Mesodermal cell (in vitro differentiated cells): Measurements from ENCODE around the gene TAF12.
"Not testable (repeated sequence)": the region's sequence is repeated elsewhere in the genome, so short reads cannot be mapped to it uniquely, and the experiment has no call there.

Source experiments
- H3K27ac ChIP-seq: 2 replicates; pipeline ENCODE4 v1.7.0; 2013; ENCODE audit warnings: mild to moderate bottlenecking, low read depth, low read length, moderate library complexity; ENCODE audit not compliant: severe bottlenecking
- H3K36me3 ChIP-seq: 2 replicates; pipeline ENCODE4 v1.7.1; 2013; ENCODE audit warnings: mild to moderate bottlenecking, low read length, moderate library complexity; ENCODE audit not compliant: control insufficient read depth, insufficient read depth
- H3K4me1 ChIP-seq: one replicate; pipeline ENCODE4 v1.7.1; 2013; ENCODE audit warnings: mild to moderate bottlenecking, low read length; ENCODE audit not compliant: insufficient read depth, control insufficient read depth, poor library complexity, severe bottlenecking
- H3K4me3 ChIP-seq: 2 replicates; pipeline ENCODE4 v1.7.0; 2013; ENCODE audit warnings: low read length, control low read depth, mild to moderate bottlenecking; ENCODE audit not compliant: insufficient read depth, poor library complexity, severe bottlenecking; ENCODE audit errors: extremely low read depth
- H3K9me3 ChIP-seq: 2 replicates; pipeline ENCODE4 v1.7.1; 2013; ENCODE audit warnings: mild to moderate bottlenecking, low read length, moderate library complexity; ENCODE audit not compliant: control insufficient read depth
- WGBS, 2 experiments: methylation state at CpG; one replicate each; pipeline ENCODE4 v1.1.5; 2013; ENCODE audit warnings: missing lambda C conversion rate in 2 of 2; ENCODE audit not compliant: insufficient coverage in 2 of 2; 5-methylcytosine and 5-hydroxymethylcytosine counted together

TAF12 gene

GRCh38 chr1:28666806-28667205 lies 23.9 kb upstream of the TAF12 start:
- H3K9me3 ChIP-seq: no peaks in the 10 kb centered on the region
- 93% methylated on average over 11 of the region's 12 CpGs; no CpG with 5 or more reads in 1 of the 2 experiments for WGBS, 2 experiments
- H3K36me3 ChIP-seq: no peaks in the 10 kb centered on the region
- no peak overlapping the region for H3K4me3 ChIP-seq
- no peak overlapping the region for H3K27ac ChIP-seq
- peaks cover 4% of the 10 kb centered on the region for H3K4me1 ChIP-seq

- Histone ChIP-seq H3K4me3 (no peak overlapping the region), H3K27ac (peak overlapping the region; percentile 10), H3K36me3 (no peaks in the 10 kb centered on the region), H3K9me3 (no peaks in the 10 kb centered on the region), H3K4me1 (peaks cover 4% of the 10 kb centered on the region)
- 81 to 87% methylated on average over 3 to 4 of the region's 7 CpGs for WGBS, 2 experiments
These were observed 21.1 kb upstream of the TAF12 start for GRCh38 chr1:28663871-28664470.

DNA sequence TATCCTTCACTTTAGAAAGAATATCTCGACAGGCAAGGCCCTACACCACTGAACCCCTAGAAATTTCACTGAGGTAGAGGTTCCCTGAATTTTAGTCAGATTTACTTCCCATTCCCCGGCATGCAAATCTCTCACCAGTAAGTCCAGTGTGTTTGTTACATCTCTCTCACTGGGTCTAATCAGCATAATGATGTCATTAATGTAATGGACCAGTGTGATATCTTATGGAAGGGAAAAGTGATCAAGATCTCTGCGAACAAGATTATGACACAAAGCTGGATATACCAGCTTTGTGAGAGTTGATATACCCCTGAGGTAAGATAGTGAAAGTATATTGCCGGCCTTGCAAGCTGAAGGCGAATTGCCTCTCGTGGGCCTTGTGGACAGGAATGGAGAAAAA lies 13.5 kb upstream of the TAF12 start:
- 92 to 94% methylated on average over 4 to 5 of the region's 6 CpGs for WGBS, 2 experiments
- H3K4me3 ChIP-seq: no peak overlapping the region
- no peaks in the 10 kb centered on the region for H3K9me3 ChIP-seq
- H3K36me3 ChIP-seq: no peaks in the 10 kb centered on the region
- no peaks in the 10 kb centered on the region for H3K4me1 ChIP-seq
- no peak overlapping the region for H3K27ac ChIP-seq

DNA sequence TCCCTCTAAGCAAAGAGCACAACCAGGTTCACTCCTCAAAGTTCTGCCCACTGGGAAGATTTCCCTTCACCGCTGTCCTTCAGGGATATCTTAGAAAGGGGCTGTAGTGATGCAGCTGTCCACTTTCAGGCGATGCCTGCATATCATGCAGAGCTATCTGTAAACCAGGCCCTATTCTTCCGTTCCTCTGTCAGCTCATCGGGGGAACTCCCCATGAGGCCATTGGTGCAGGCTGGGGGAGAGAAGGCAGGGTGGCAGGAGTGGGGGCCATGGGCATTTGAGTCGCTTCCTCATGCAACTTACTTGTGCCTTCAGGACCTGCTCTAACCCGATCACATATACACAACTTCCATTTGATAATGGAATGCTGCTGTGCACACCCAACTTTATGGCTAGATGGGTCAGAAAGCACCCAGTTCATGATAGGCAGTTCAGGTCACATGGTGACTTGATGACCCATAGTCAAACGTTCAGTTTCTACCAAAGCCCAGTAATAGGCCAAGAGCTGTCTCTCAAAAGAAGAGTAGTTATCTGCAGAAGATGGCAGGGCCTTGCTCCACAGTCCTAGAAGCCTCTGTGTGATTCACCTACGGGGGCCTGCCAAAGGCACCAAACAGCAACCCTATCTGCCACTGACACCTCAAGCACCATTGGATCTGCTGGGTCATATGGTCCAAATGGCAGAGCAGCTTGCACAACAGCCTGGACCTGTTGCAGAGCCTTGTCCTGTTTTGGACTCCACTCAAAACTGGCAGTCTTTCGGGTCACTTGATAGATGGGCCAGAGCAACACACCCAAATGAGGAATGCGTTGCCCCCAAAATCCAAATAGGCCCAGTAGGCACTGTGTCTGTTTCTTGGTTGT lies 12.8 kb upstream of the TAF12 start:
- not testable (repeated sequence) for H3K27ac ChIP-seq, H3K4me3 ChIP-seq, H3K9me3 ChIP-seq, H3K4me1 ChIP-seq, H3K36me3 ChIP-seq
- whole genome bisulfite sequencing, 2 experiments: 91 to 94% methylated on average over 6 to 8 of the region's 10 CpGs

DNA sequence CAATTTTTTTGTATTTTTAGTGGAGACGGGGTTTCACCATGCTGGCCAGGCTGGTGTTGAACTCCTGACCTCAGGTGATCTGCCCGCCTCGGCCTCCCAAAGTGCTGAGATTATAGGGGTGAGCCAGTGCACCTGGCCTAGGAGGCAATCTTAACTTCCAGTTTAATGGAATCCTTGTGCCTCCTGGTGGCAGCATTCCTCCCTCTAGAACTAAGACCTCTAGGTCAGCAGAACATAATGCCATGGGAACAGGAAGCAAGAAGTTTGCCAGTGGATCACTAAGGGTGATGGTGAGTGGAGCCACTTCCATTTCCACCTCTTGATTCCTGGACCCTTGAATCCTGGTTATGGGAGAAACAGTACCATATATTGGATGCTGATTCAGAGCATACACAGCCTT lies 11.0 kb upstream of the TAF12 start:
- not testable (repeated sequence) for H3K36me3 ChIP-seq, H3K4me3 ChIP-seq, H3K27ac ChIP-seq, H3K9me3 ChIP-seq, H3K4me1 ChIP-seq
- 80 to 97% methylated on average over 3 of the region's 3 CpGs for WGBS, 2 experiments

- not testable (repeated sequence) for H3K9me3 ChIP-seq, H3K36me3 ChIP-seq, H3K27ac ChIP-seq, H3K4me3 ChIP-seq, H3K4me1 ChIP-seq
- WGBS, 2 experiments: 85 to 94% methylated on average over 6 to 7 of the region's 13 CpGs
These were observed 10.2 kb upstream of the TAF12 start for GRCh38 chr1:28653063-28653462.

DNA sequence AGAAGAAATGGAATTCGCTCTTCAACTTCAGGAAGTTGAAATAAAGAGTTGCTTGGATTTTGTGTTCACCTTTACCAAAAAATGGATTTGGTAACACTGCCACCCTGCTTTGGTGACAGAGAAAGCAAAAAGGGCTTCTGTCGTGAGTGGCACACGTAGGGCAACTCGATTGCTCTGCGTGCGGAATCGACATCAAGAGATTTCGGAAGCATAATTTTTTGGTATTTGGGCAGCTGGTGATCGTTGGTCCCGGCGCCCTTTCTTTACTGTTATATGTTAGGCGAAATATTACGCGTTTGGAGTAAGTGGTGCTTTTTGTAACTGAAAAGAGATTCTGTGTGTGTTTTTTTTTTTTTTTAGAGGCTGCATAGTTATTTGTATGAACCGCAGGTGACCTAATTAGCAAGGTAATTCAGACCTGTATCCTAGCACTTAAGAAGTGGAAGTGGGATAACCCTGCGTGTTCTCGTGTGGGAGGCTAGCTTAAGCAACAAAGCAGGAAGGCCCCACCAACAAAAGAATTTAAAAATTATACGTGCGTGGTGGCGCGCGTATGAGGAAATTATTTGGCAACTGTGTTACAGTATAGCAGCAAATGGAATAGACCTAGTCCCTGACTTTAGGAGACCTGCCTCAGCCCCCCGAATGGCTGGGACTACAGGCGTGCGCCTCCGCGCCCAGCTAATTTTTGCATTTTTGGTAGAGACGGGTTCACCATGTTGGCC lies 5.8 kb upstream of the TAF12 start, which contains the start of gene RNU11:
TSS of gene RNU11 (plus strand) at position 127 of the 725 bp plus-strand sequence.
- no peaks in the 10 kb centered on the region for H3K36me3 ChIP-seq
- peaks cover 8% of the 10 kb centered on the region for H3K4me1 ChIP-seq
- H3K9me3 ChIP-seq: no peaks in the 10 kb centered on the region
- H3K27ac ChIP-seq: peak within 1 kb of the TSS; percentile 100
- H3K4me3 ChIP-seq: peak within 1 kb of the TSS; percentile 31
- WGBS, 2 experiments: 8 to 10% methylated on average over 23 of the region's 28 CpGs

DNA sequence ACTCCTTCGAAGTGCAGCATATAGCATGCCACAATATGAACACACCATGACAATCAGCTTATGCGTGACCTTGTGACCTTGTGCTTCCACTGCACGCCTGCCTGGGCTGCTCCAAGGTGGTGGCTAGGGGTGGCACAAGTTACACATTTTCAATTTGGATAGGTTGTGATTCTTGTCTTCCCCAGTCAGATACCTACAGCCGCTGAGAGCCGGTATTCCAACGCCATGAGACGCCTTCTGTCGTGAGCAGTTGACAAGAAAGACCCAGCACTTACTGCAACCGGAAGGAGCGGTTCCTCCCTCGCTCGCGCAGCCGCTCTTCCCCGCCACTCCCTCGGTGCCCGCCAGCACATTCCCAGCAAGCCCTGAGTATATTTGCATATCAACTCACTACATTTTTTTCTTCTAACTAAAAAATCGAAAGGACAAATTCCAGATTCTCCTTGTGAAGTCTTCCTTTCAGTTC lies 5.2 kb upstream of the TAF12 start:
- Histone ChIP-seq H3K27ac (peak overlapping the region; percentile 100), H3K36me3 (no peaks in the 10 kb centered on the region), H3K4me1 (peaks cover 8% of the 10 kb centered on the region), H3K4me3 (peak overlapping the region; percentile 31), H3K9me3 (no peaks in the 10 kb centered on the region)
- WGBS, 2 experiments: 10 to 11% methylated on average over 17 to 18 of the region's 18 CpGs

GRCh38 chr1:28646040-28646439 lies 3.2 kb upstream of the TAF12 start:
- Histone ChIP-seq H3K4me1 (peaks cover 11% of the 10 kb centered on the region), H3K27ac (no peak overlapping the region), H3K36me3 (no peaks in the 10 kb centered on the region), H3K9me3 (no peaks in the 10 kb centered on the region), H3K4me3 (no peak overlapping the region)
- WGBS, 2 experiments: 100% methylated on average over 1 of the region's 1 CpG; no CpG with 5 or more reads in 1 of the 2 experiments

GRCh38 chr1:28645406-28645805 lies 2.5 kb upstream of the TAF12 start:
- H3K27ac ChIP-seq, H3K36me3 ChIP-seq, H3K9me3 ChIP-seq, H3K4me3 ChIP-seq: not testable (repeated sequence)
- peaks cover 11% of the 10 kb centered on the region for H3K4me1 ChIP-seq
- WGBS, 2 experiments: 92 to 97% methylated on average over 7 to 9 of the region's 11 CpGs
